Activated CD4-positive, alpha-beta T cell treated with anti-CD3 and anti-CD28 coated beads for 36 hours (primary cell): ENCODE data around the gene ADAM19. TPM values are rescaled to one million over a fixed set of nuclear protein-coding genes. Genes with fewer than 3 reads are reported as not detected.
A peak's percentile ranks its signal among the peaks of the same experiment; 100 is the strongest.

ENCODE experiments used
- ATAC-seq: fragments of 200-7000 bp; cut with Tn5 transposase; one replicate; pipeline ENCODE4 v1.10.0; 2021; ENCODE audit warnings: mild to moderate bottlenecking, moderate library complexity
- CTCF ChIA-PET: fragments of 350-600 bp; sonication (Branson Sonifier 250); formaldehyde crosslinking; loops from one replicate; lab custom pipeline; 2021; ENCODE audit warnings: antibody characterized with exemption; lab: Charles Lee
- POLR2A ChIA-PET: fragments of 350-600 bp; sonication (Branson Sonifier 250); formaldehyde crosslinking; loops from one replicate; lab custom pipeline; 2021; ENCODE audit warnings: antibody characterized with exemption, inconsistent platforms; lab: Charles Lee
- DNase-seq: peaks from one replicate; pipeline ENCODE4 v3.0.0-alpha.2; 2020
- H3K27ac Mint-ChIP-seq: one replicate; pipeline ENCODE4 v1.8.0; 2021; ENCODE audit warnings: mixed read lengths
- H3K27me3 Mint-ChIP-seq: one replicate; pipeline ENCODE4 v1.8.0; 2021; ENCODE audit warnings: mixed read lengths
- H3K36me3 Mint-ChIP-seq: one replicate; pipeline ENCODE4 v1.8.0; 2021; ENCODE audit warnings: low read depth, mixed read lengths
- H3K4me1 Mint-ChIP-seq: one replicate; pipeline ENCODE4 v1.8.0; 2021; ENCODE audit warnings: mixed read lengths
- H3K4me3 Mint-ChIP-seq: one replicate; pipeline ENCODE4 v1.8.0; 2021; ENCODE audit warnings: mild to moderate bottlenecking, moderate library complexity, mixed read lengths
- H3K9me3 Mint-ChIP-seq: one replicate; pipeline ENCODE4 v1.8.0; 2021; ENCODE audit warnings: low read depth, mixed read lengths
- intact Hi-C, 2 experiments: fragments of 100-400 bp; cut with DNase I in 1 of 2; cut with micrococcal nuclease in 1 of 2; formaldehyde crosslinking; loops; one replicate each; pipeline versions ENCODE4 v1.14.2 to v1.15.1; 2022 to 2024; cut with DNase I, micrococcal nuclease
- total RNA-seq, 2 experiments: library from RNA; stranded (reverse); gene quantifications; one replicate each; pipeline ENCODE4 v1.2.3, GENCODE V29; 2021

The ADAM19 gene
- total RNA-seq, 2 experiments from 2014 or later: 63.6 to 69.5 TPM

DNA sequence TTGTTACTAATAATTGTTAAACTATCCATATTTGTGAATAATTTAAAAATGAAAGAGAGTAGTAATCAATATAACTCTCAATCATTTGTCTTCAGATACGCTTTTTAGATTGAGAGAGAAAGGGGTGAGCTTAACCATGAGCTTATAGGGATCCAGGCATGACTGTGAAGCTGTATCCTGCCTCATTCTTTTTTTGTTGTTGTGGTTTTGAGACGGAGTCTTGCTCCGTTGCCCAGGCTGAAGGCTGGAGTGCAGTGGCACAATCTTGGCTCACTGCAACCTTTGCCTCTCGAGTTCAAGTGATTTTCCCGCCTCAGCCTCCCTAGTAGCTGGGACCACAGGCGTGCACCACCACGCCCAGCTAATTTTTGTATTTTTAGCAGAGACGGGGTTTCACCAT lies 71.5 kb downstream of the ADAM19 start:
- POLR2A ChIA-PET: no interaction called here
- Mint-ChIP-seq H3K36me3 (peaks cover 17% of the 10 kb centered on the region), H3K27ac (no peak overlapping the region), H3K4me3 (no peak overlapping the region), H3K27me3 (no peaks in the 10 kb centered on the region), H3K4me1 (peaks cover 11% of the 10 kb centered on the region), H3K9me3 (no peaks in the 10 kb centered on the region)
- ATAC-seq (no peak), DNase-seq (no peak)
- intact Hi-C loops: no loop called here
- CTCF ChIA-PET: interaction anchor here (0.9 to 1.0 kb wide), 2 partner anchors 13 to 79 kb away, joined by 3 read pairs; no protein-coding TSS in a partner anchor

DNA sequence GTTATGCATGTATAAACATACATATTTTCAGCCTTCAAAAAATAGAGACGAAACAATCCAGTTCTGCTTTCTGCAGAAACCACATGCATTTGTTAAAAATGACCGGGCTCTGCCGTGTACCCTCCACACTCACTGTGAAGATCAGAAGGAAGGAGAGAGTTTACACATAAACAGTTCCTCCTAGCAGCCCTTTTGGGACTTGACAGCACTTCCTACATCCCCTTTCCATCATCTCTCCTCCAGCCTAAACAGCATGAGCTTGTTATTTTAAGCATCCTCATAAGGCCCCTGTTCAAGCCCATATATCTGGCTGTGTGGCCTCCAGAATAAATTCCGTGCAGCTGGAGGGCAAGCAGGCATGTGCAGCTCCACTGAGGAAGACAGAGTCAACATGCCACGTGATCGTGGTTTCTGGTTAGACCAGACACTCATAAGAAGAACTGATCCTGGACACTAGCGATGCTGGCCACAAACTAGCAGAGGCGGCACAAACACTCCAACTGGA lies 73.4 kb downstream of the ADAM19 start:
- ATAC-seq (no peak), DNase-seq (no peak)
- Mint-ChIP-seq H3K9me3 (no peaks in the 10 kb centered on the region), H3K36me3 (peaks cover 16% of the 10 kb centered on the region), H3K4me3 (no peak overlapping the region), H3K4me1 (peaks cover 11% of the 10 kb centered on the region), H3K27me3 (no peaks in the 10 kb centered on the region), H3K27ac (no peak overlapping the region)
- intact Hi-C loops: no loop called here
- ChIA-PET CTCF (interaction anchor here (0.6 kb wide), 2 partner anchors 166 to 274 kb away, joined by 3 read pairs; no protein-coding TSS in a partner anchor), POLR2A (no interaction called here)

DNA sequence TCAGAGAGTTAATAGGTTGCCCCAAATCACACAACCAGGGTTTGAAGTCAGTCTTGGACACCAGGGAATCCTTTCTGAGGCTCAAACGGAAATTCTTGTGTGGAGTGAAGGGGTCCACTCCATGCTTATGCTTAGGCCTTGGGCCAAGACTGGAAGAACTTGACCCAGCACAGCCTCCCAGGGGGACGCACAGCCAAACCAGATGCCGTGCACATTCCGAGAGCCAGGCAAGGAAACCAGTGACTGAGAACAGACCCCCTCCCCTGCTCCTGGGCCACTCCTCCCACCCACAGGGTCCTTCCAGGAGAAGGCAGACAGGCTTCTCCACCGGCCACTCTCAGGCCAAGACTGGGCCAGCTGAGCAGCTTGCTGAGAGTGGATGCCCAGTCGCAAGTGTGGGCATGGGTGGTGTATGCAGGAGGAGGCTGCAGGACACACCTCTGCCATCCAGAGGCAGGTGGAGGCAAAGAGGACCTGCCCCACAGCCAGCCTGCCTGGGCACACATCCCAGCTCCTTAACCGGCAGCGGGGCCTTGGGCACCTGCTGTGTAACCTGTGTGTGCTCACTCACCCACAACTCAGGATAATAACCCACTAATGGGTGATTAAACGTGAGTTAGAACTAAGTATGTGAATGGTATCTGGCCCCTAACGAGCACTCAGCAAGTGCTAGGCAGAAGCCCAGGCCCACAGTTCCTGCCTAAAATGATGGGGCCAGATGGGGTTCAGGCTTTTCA lies 77.5 kb downstream of the ADAM19 start:
- ChIA-PET CTCF (interaction anchor here (0.8 kb wide), 1 partner anchor 36 kb away, joined by 3 read pairs; no protein-coding TSS in a partner anchor), POLR2A (no interaction called here)
- Mint-ChIP-seq H3K9me3 (no peaks in the 10 kb centered on the region), H3K4me3 (no peak overlapping the region), H3K27ac (no peak overlapping the region), H3K27me3 (no peaks in the 10 kb centered on the region), H3K36me3 (peaks cover 23% of the 10 kb centered on the region), H3K4me1 (no peaks in the 10 kb centered on the region)
- ATAC-seq (no peak), DNase-seq (no peak)
- intact Hi-C loops: no loop called here

DNA sequence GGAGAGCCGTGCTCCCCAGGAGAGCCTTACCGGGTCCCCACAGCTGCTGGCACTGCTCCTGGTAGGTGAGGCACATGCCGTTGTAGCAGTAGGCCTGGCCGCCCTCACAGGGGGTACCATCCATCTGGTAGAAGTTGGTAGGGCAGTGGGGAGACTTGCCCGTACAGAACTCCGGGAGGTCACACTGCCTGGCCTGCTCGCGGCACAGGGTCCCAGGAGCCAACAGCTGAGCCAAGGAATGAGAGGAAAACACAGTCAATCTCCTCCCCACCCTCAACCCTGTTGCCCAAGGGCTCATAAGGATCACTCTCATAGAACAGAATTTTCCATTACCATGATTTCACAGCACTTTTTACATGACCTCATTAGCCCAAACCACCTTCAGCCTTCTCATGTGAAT lies 78.7 kb downstream of the ADAM19 start:
- CTCF ChIA-PET: interaction anchor here (0.6 kb wide), 1 partner anchor 74 kb away, joined by 3 read pairs; no protein-coding TSS in a partner anchor
- H3K4me1 Mint-ChIP-seq: no peaks in the 10 kb centered on the region
- peaks cover 28% of the 10 kb centered on the region for H3K36me3 Mint-ChIP-seq
- no peak for DNase-seq
- POLR2A ChIA-PET: no interaction called here
- no peaks in the 10 kb centered on the region for H3K9me3 Mint-ChIP-seq
- no peak overlapping the region for H3K4me3 Mint-ChIP-seq
- ATAC-seq: no peak
- H3K27me3 Mint-ChIP-seq: no peaks in the 10 kb centered on the region
- no peak overlapping the region for H3K27ac Mint-ChIP-seq
- intact Hi-C loops: no loop called here

DNA sequence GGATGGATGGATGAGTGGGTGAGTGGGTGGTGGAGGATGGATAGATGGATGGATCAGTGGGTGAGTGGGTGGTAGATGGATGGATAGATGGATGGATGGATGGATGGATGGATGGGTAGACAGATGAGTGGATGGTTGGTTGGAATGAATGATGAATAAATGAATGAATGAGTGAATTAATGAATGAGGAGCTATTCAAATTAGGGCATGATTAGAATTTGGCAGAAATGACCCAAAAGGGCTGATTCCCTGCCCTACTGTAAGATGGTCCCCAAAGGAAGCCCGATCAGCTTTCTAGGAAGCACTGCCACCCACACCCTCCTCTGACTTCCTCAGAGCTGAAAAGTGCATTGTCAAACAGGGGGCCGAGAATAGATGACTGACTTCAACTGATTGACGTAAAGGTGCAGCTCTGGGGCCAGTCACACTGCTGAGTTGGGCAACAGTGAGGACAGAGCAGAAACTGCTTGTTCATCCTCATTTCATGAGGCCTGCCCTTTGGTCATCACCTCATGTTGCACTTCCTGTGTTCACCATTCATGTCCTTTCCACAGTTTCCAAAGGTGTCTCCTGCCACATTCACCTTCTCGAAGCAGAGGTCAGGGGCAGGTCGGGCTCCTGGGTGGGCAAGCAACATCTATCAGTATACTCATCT lies 81.3 kb downstream of the ADAM19 start:
- Mint-ChIP-seq H3K4me1 (no peaks in the 10 kb centered on the region), H3K4me3 (no peak overlapping the region), H3K9me3 (no peaks in the 10 kb centered on the region), H3K36me3 (peaks cover 36% of the 10 kb centered on the region), H3K27me3 (no peaks in the 10 kb centered on the region), H3K27ac (no peak overlapping the region)
- intact Hi-C loops: no loop called here
- ChIA-PET POLR2A (no interaction called here), CTCF (no interaction called here)
- DNase-seq (no peak), ATAC-seq (peak; percentile 40)

DNA sequence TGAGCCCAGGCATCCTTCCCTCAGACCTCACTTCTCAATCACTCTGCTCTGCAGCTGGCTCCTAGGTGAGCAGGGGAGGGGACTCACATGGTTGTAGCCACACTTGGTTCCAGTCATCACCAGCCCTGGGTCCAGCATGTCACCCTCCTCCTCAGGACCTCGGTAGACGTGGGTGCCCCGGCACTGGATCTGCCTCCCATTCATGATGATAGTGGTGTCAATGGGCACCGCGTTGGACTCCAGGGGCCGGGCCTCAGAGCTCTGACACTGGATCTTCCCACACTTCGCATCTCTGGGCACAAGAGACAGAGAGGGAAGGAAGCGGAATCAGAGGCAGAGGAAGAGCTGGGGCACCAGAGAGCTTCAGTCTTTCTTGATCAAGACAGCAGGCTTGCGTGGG lies 82.7 kb downstream of the ADAM19 start:
- DNase-seq: no peak
- CTCF ChIA-PET: no interaction called here
- Mint-ChIP-seq H3K27me3 (no peaks in the 10 kb centered on the region), H3K4me3 (no peak overlapping the region), H3K9me3 (no peaks in the 10 kb centered on the region), H3K36me3 (peaks cover 41% of the 10 kb centered on the region), H3K27ac (no peak overlapping the region), H3K4me1 (no peaks in the 10 kb centered on the region)
- intact Hi-C loops: no loop called here
- ATAC-seq: no peak
- POLR2A ChIA-PET: no interaction called here

DNA sequence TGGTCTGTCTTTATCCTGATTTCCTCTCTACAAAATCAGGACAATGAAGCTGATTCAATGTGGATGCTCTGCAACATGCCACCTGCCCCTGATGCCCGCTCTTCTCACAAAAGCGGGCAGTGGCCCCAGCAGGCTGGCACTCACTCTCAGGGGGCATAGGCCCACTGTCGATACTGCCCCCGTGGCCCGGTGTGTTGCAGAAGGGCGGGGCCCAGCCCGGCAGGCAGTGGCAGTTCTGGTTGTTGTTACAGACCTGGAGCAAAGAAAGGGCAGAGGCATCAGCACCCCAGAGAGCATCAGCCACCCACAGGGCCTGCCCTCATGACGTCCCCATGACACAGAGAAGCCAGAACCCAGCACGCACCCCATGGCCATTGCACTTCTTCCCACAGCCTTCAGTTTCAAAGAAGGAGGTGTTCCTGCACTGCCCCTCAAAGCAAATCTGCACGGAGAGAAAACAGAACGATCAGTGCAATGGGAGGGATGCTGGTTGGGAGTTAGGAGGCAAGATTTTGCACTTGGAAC lies 84.0 kb downstream of the ADAM19 start:
- Mint-ChIP-seq H3K36me3 (peaks cover 47% of the 10 kb centered on the region), H3K4me1 (peaks cover 10% of the 10 kb centered on the region), H3K9me3 (no peaks in the 10 kb centered on the region), H3K27me3 (no peaks in the 10 kb centered on the region), H3K4me3 (no peak overlapping the region), H3K27ac (no peak overlapping the region)
- DNase-seq (no peak), ATAC-seq (no peak)
- ChIA-PET CTCF (no interaction called here), POLR2A (no interaction called here)
- intact Hi-C loops: no loop called here

DNA sequence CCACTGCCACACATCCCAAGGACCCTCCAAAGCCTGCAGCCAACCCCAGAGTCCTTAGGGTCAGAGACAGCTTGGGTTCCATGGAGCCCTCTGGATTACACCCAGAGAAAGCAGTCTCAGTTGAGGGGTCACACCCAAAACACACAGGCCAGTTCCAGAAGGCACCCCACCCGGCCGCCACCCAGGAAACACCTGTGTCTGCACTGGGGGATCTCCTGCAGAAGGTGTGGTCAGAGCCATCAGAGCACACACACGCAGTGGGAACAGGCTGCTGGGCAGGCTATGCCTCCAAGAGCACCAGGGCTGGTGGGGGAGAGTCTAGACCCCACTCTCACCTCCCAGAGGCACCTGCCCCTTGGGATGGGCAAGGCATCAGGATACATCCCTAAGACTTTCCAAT lies 88.2 kb downstream of the ADAM19 start:
- POLR2A ChIA-PET: no interaction called here
- intact Hi-C loops: no loop called here
- H3K4me3 Mint-ChIP-seq: no peak overlapping the region
- DNase-seq: no peak
- H3K9me3 Mint-ChIP-seq: no peaks in the 10 kb centered on the region
- H3K27ac Mint-ChIP-seq: no peak overlapping the region
- no peak for ATAC-seq
- no peaks in the 10 kb centered on the region for H3K27me3 Mint-ChIP-seq
- CTCF ChIA-PET: no interaction called here
- H3K36me3 Mint-ChIP-seq: peaks cover 45% of the 10 kb centered on the region
- H3K4me1 Mint-ChIP-seq: peaks cover 11% of the 10 kb centered on the region

DNA sequence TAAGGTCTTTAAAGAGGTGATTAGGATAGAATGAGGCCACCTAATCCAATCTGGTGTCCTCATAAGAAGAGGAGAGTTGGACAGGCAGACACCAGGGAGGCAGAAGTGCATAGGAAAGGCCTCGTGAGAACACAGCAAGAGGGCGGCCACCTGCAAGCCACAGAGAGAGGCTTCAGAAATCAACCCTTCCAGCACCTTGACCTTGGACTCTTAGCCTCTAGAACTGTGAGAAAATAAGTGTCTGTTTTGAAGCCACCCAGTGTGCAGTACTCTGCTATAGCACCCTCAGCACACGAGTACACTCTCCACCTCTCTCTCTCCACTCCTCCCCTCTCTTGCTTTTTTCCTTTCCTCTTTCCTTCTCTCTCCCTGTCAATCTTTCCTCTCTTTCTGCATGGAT lies 88.7 kb downstream of the ADAM19 start:
- H3K36me3 Mint-ChIP-seq: peaks cover 46% of the 10 kb centered on the region
- ATAC-seq: no peak
- DNase-seq: no peak
- intact Hi-C loops: no loop called here
- H3K9me3 Mint-ChIP-seq: no peaks in the 10 kb centered on the region
- no peak overlapping the region for H3K4me3 Mint-ChIP-seq
- no peaks in the 10 kb centered on the region for H3K27me3 Mint-ChIP-seq
- peak overlapping the region; percentile 27 for H3K27ac Mint-ChIP-seq
- H3K4me1 Mint-ChIP-seq: peaks cover 11% of the 10 kb centered on the region
- CTCF ChIA-PET: interaction anchor here (1.3 kb wide), 1 partner anchor 9 kb away, joined by 6 read pairs; no protein-coding TSS in a partner anchor
- POLR2A ChIA-PET: no interaction called here

DNA sequence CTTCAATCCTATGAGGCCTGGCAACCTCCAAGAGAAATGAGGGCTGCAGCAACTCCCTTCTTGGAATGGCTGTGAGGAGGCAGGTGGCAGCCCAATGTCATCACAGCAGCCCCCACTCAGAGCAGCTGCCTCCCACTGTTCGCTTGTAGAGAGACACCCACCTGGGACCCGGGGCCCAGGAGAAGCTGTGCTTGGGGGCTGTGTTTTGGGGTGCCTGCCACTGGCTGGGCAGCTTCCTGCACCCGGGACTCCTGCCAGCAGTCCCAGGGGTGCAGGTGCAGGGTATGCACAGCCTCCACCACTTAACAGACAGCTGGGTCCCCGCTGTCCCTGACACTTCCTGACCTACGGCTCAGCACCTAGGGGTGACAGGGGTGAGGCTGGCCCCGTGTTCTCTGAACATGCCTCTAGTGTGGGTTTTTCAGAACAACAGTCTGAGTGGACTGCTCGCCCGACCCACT lies 89.3 kb downstream of the ADAM19 start:
- Mint-ChIP-seq H3K4me1 (peaks cover 11% of the 10 kb centered on the region), H3K36me3 (peaks cover 42% of the 10 kb centered on the region), H3K27me3 (no peaks in the 10 kb centered on the region), H3K27ac (no peak overlapping the region), H3K4me3 (no peak overlapping the region), H3K9me3 (no peaks in the 10 kb centered on the region)
- peak; percentile 33 for ATAC-seq
- CTCF ChIA-PET: interaction anchor here (0.7 to 2.3 kb wide), 4 partner anchors 9 to 213 kb away, joined by 3 to 10 read pairs (median 4); no protein-coding TSS in a partner anchor
- no peak for DNase-seq
- intact Hi-C loops: no loop called here
- POLR2A ChIA-PET: no interaction called here

DNA sequence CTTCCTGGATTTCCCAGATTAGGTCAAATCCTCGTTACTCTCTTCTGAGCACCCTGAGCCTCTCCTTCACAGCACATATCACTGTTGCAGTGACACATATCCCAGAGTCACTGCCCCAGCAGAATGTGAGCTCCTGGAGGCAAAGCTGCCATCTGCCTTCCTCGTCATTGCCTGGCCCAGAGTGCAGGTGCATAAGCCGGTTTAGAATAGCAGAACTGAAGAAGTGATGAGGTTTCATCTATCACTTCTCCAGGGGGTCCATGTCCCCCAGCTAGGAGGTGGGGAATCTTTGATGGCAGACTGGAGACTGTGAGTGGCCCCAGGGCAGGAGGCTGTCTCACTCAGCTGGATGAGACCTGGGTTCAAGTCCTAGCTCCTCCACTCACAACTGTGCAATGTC lies 89.8 kb downstream of the ADAM19 start:
- Mint-ChIP-seq H3K27ac (no peak overlapping the region), H3K27me3 (no peaks in the 10 kb centered on the region), H3K36me3 (peaks cover 39% of the 10 kb centered on the region), H3K9me3 (no peaks in the 10 kb centered on the region), H3K4me3 (no peak overlapping the region), H3K4me1 (peaks cover 11% of the 10 kb centered on the region)
- ATAC-seq (no peak), DNase-seq (no peak)
- POLR2A ChIA-PET: no interaction called here
- CTCF ChIA-PET: interaction anchor here (0.6 to 2.3 kb wide), 6 partner anchors 8 to 1381 kb away, joined by 3 to 10 read pairs (median 3); no protein-coding TSS in a partner anchor
- intact Hi-C loops: no loop called here
